ENCODE results near the gene ARL14EPL. TPM values are rescaled to one million over a fixed set of nuclear protein-coding genes. Genes with fewer than 3 reads are reported as not detected.
"Not testable (repeated sequence)": the region's sequence is repeated elsewhere in the genome, so short reads cannot be mapped to it uniquely, and the experiment has no call there.

ARL14EPL gene
- polyA plus RNA-seq, 3 donors: 0.18 to 0.22 TPM; not detected in 1

GRCh38 chr5:116044073-116044472, 11.8 kb downstream of the ARL14EPL start:
- H3K27ac ChIP-seq (ENCODE audit: low read depth, low read length): no peak overlapping the region
- WGBS, 3 donors: 58 to 74% (median 73%) methylated on average over 3 of the region's 3 CpGs

DNA sequence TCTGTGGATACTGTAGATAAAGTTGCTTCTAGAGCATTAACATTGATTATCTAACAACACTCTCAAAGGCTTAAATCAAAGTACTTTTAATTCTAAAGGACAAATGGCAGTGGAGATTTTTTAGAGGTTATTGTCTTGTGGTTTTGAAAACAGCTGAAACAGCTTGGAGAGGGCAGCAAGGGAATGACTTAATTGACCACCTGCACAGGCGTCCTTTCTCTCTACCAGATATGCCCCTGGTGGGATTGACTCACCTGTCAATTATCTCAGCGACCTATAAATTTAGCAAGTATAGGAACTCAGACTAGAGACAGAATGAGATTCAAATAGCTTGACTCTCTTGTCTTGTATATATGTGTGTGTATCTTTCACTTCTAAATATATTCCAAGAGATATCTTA, 13.5 kb downstream of the ARL14EPL start:
- no peak overlapping the region for H3K27ac ChIP-seq (ENCODE audit: low read depth, low read length)
- WGBS, 3 donors: 77 to 86% (median 83%) methylated on average over 2 of the region's 2 CpGs

DNA sequence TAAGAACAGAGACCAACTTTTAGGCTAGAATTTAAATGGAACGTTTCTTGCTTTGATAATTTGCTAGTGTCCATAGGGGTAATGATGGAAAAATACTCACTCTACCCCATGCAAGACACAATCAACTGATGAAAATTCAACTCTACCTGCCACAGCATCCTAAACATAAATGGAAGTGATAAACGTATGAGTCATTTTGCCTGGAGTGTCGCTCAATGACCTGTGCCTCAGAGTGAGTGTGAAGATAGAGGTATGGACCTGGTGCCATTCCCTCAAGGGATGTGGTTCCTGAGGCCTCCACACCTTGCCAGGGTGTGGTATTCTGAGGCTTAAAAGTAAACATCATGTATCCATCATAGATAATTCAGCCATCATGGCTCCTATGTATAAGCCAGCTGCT, 14.0 kb downstream of the ARL14EPL start:
- 84 to 93% (median 84%) methylated on average over 3 of the region's 3 CpGs for WGBS, 3 donors

GRCh38 chr5:116046823-116047222, 14.6 kb downstream of the ARL14EPL start:
- WGBS, 3 donors: 83 to 90% (median 88%) methylated on average over 2 of the region's 2 CpGs

More for the DNA sequence above, 14.0 kb downstream of the ARL14EPL start:
- no peak overlapping the region for H3K27ac ChIP-seq (ENCODE audit: low read depth, low read length)

DNA sequence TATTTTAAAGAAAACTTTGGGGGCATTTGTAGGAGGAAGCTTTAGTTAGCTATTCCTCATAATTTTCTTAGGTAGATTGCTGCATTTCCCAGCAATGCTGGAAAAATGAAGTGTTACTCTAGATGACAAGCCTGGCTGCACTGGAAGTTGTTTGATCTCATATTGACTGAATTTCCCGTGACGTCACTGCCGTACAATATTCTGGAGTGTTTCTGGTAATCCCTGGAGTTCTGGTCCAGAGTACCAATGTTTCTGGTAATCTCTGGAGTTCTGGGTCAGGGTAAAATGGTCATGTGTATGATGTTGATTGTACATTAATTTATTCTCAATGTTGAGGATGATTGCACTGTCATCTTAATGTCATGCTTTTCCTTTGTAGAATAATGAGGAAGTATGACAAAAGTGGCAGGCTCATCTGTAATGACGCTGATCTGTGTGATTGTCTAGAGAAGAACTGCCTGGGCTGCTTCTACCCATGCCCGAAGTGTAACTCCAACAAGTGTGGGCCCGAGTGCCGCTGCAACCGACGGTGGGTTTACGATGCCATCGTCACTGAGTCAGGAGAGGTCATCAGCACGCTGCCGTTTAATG, 26.2 kb downstream of the ARL14EPL start:
- H3K27ac ChIP-seq (ENCODE audit: low read depth, low read length): no peak overlapping the region
- 77 to 87% (median 86%) methylated on average over 13 of the region's 13 CpGs for WGBS, 3 donors

More at GRCh38 chr5:116046823-116047222, 14.6 kb downstream of the ARL14EPL start:
- no peak overlapping the region for H3K27ac ChIP-seq (ENCODE audit: low read depth, low read length)

- no peak overlapping the region for H3K27ac ChIP-seq (ENCODE audit: low read depth, low read length)
- WGBS, 3 donors: 63 to 91% (median 89%) methylated on average over 2 of the region's 2 CpGs
These were observed 30.1 kb downstream of the ARL14EPL start for GRCh38 chr5:116062352-116062751.

DNA sequence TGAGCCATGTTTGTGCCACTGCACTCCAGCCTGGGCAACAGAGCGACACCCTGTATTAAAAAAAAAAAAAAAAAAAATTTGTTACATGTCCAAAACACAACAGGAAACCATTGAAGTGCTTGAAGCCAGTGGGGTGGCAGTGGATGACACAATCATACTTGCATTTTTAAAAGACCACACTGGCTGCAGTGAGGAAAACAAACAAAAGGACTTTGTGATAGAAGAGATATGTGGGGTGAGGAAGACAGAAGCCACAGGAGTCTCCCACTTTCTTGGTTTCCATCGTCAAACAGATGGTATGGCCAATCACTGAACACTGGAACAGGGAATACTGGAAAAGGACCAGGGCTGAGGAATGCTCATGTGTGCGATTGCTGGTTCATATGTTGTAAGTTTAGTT, 31.7 kb downstream of the ARL14EPL start:
- WGBS, 3 donors: 82 to 86% (median 84%) methylated on average over 3 of the region's 3 CpGs
- H3K27ac ChIP-seq (ENCODE audit: low read depth, low read length): no peak overlapping the region

DNA sequence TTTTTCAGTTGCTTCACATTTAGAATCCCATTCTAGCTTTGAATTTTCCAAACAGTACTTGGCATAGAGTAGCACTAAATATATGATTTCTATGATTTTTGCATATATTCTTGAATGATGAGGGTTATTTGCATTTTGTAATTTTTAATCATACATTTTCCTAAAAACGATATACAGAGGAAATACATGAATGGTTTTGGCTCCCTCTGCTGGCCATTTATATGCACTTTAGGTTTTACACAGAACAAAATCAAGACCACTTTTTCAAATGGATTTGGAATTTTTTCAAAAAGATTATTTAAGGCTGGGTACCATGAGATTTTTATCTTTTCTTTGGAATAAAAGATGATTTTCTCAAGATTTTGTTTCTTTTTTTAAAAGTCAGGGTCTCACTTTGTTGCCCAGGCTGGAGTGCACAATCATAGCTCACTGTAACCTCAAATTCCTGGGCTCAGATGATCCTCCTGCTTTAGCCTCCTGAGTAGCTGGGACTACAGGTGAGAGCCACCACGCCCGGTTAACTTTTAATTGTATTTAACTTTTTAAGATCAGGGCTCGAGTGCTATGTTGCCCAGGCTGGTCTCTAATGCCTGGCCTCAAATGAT, 35.9 kb downstream of the ARL14EPL start:
- no peak overlapping the region for H3K27ac ChIP-seq (ENCODE audit: low read depth, low read length)
- 16 to 29% (median 27%) methylated on average over 4 of the region's 4 CpGs for WGBS, 3 donors

GRCh38 chr5:116071211-116071610, 38.9 kb downstream of the ARL14EPL start:
- no peak overlapping the region for H3K27ac ChIP-seq (ENCODE audit: low read depth, low read length)

DNA sequence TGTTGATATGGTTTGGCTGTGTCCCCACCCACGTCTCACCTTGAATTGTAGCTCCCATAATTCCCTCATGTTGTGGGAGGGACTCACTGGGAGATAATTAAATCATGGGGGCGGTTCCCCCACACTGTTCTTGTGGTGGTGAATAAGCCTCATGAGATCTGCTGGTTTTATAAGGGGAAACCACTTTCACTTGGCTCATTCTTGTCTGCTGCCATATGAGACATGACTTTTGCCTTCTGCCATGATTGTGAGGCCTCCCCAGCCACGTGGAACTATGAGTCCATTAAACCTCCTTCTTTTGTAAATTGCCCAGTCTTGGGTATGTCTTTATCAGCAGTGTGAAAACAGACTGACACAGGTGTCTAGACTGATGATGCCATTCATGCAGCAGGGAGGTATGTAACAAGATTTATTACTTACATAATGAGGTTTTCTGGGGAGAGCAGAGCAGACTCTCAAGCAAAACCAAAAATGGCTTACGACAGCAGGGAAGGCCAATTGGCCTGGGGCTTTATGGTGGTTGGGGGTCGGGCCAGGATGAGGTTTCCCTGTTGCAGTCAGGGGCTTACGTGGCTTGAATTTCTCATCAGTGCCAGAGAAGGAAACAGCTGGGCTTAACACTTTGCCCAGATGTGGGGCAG, 43.0 kb downstream of the ARL14EPL start:
- no peak overlapping the region for H3K27ac ChIP-seq (ENCODE audit: low read depth, low read length)
- WGBS, 3 donors: 48 to 55% (median 51%) methylated on average over 6 of the region's 6 CpGs

More at GRCh38 chr5:116071211-116071610, 38.9 kb downstream of the ARL14EPL start:
- 96 to 100% (median 99%) methylated on average over 1 of the region's 1 CpG for WGBS, 3 donors

DNA sequence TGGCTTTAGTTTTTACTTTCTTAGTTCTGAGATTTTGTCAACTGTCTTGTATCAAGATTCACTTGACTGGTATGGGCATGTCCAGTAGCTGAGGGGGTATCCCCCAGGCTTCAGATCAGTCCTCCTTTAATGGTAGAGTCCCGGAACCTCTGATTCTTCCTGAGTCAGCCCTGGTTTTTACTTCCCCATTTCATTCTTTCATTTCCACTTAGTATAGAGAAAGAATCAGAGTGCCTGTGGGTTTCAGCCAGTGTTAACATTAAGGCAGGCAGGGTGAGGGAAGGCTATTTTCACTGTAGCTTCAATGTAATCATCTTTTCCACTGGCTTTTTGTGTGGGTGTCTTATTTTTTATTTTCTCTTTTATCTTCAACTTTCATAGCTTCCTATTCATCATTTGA, 44.2 kb downstream of the ARL14EPL start:
- WGBS, 3 donors: 51 to 79% (median 73%) methylated on average over 1 of the region's 1 CpG
- no peak overlapping the region for H3K27ac ChIP-seq (ENCODE audit: low read depth, low read length)

- WGBS, 3 donors: 90 to 96% (median 91%) methylated on average over 5 of the region's 5 CpGs
These were observed 45.9 kb downstream of the ARL14EPL start for GRCh38 chr5:116078199-116078598.

GRCh38 chr5:116084287-116084691, 52.0 kb downstream of the ARL14EPL start:
- WGBS, 3 donors: 8 to 24% (median 21%) methylated on average over 11 of the region's 11 CpGs
- H3K27ac ChIP-seq (ENCODE audit: low read depth, low read length): no peak overlapping the region

More at GRCh38 chr5:116078199-116078598, 45.9 kb downstream of the ARL14EPL start:
- H3K27ac ChIP-seq (ENCODE audit: low read depth, low read length): no peak overlapping the region

DNA sequence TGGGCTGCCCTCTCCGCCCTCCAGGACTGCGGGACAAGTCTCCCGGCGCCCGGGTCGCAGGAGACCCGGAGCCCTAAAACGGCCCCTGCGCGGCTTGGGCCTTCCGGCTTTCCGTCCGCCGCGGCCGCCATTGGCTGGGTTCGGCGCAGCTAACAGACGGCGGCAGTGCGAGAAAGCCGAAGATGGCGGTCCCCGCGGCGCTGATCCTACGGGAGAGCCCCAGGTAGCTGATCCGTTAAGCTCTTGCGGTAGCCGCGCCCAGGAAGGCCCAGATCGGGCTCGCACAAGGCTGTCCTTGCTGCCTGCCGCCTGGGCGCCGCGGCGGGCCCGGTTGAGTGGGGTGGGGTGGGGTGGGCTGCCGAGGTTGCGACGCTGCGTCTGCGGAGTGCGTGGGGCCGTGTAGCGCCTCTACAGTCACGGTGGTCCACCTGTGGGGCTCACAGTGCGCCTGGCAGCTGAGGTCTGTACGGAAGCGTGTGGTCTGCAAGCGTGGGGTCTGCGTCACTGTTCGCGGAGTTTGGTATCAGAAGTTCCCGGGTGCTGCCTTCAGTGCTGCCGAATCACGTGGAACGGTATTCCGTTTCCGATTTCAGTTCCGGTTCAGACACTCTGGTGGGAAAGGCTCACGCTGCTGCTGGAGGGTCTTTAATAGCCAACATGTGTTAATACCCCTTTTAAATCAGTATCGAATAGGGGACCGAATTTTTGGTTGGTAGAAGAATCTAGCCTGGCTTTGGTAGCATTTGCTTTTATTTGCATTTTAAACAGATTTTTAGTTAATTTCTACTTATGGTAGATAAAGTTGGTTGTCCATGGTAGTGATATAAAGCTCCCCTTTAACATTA, 52.8 kb downstream of the ARL14EPL start, which contains the start of gene COMMD10:
COMMD10 (plus strand) TSS at position 155 of the 845 bp plus-strand sequence.
- 0 to 1% (median 0%) methylated on average over 65 of the region's 65 CpGs for WGBS, 3 donors
- H3K27ac ChIP-seq (ENCODE audit: low read depth, low read length): peak within 1 kb of the TSS; percentile 80

- not testable (repeated sequence) for H3K27ac ChIP-seq (ENCODE audit: low read depth, low read length)
- WGBS, 3 donors: 96 to 98% (median 98%) methylated on average over 11 of the region's 11 CpGs
These were observed 54.0 kb downstream of the ARL14EPL start for GRCh38 chr5:116086309-116086708.

DNA sequence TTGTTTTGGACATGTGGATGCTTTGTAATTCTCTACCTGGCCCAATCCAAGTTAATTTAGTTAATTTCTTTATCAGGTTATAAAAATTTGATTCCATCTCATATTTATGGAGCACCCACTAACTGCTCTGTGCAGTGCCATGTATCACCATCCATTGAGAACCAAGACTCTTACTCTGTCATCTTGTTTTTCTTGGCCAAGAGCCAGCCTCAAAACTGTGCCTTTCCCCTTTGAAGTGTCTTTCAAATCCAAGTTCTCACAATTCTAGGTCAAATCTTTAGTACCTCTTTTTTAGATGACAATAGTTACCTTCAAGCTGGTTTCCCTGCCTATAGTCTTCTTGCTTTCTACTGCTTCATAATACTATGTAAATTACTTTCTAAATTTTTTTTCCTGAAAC, 55.8 kb downstream of the ARL14EPL start:
- no peak overlapping the region for H3K27ac ChIP-seq (ENCODE audit: low read depth, low read length)

DNA sequence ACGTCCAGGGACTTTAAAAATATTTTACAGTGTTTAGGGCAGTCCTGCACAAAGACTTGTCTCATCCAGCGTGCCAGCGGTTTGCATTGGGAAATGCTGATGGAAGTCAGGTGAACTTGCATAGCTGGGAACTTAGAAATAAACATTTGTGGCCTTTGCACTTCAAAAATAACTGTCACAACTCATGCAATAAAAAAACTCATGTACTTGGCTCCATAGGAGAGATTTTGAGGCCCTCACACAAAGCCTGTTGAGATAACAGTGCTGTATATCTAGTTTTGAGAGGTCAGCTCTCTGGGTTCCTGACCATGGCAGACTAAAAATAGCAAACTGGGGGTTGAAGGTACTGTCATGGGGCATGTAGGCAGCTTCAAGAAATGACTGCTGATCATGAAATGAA, 58.0 kb downstream of the ARL14EPL start:
- H3K27ac ChIP-seq (ENCODE audit: low read depth, low read length): no peak overlapping the region
- WGBS, 3 donors: 89 to 96% (median 93%) methylated on average over 3 of the region's 3 CpGs

- 0 to 83% (median 0%) methylated on average over 1 of the region's 1 CpG for WGBS, 3 donors
- no peak overlapping the region for H3K27ac ChIP-seq (ENCODE audit: low read depth, low read length)
These were observed 59.1 kb downstream of the ARL14EPL start for GRCh38 chr5:116091416-116091815.

DNA sequence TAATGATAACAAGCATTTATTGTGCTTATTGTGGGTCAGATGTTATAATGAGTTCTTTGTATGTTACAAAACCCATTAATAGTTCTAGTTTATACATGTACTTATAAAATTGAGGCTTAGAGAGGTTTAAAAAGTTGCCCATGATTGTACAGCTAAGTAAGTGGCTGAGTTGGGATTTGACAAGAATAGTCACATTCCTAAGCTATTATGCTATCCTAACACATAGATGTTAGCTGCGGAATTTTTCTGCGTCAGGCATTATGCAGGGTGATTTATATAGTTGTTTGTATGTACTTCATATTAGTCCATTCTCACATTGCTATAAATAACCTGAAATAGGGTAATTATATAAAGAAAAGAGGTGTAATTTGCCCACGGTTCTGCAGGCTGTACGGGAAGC, 65.0 kb downstream of the ARL14EPL start:
- H3K27ac ChIP-seq (ENCODE audit: low read depth, low read length): no peak overlapping the region
- 96 to 98% (median 97%) methylated on average over 4 of the region's 4 CpGs for WGBS, 3 donors
